Lower lobe of right lung (tissue), 2 donors: Measurements from ENCODE around the gene IFT172. TPM values are rescaled to one million over a fixed set of nuclear protein-coding genes. Genes with fewer than 3 reads are reported as not detected.

ENCODE experiments used
- ATAC-seq, 2 donors: fragments of 200-7000 bp; cut with Tn5 transposase; one replicate each; pipeline ENCODE4 v1.9.1; 2020 to 2022; ENCODE audit warnings: mild to moderate bottlenecking in 2 of 2, moderate library complexity in 2 of 2
- DNase-seq: peaks from one replicate; pipeline ENCODE4 v3.0.0-alpha.2; 2020
- H3K27ac ChIP-seq: fragments of 200-600 bp; one replicate; pipeline ENCODE4 v1.8.0; 2022
- H3K27me3 ChIP-seq: fragments of 200-600 bp; one replicate; pipeline ENCODE4 v1.8.0; 2022; ENCODE audit warnings: low read depth
- H3K36me3 ChIP-seq: fragments of 200-600 bp; one replicate; pipeline ENCODE4 v1.8.0; 2022; ENCODE audit warnings: mild to moderate bottlenecking
- H3K4me1 ChIP-seq: fragments of 200-600 bp; one replicate; pipeline ENCODE4 v1.8.0; 2022
- H3K4me3 ChIP-seq: fragments of 200-600 bp; one replicate; pipeline ENCODE4 v1.8.0; 2022; ENCODE audit warnings: mild to moderate bottlenecking
- H3K9me3 ChIP-seq: fragments of 200-600 bp; one replicate; pipeline ENCODE4 v1.8.0; 2022
- intact Hi-C: fragments of 100-400 bp; cut with DNase I; formaldehyde crosslinking; loops from one replicate; pipeline ENCODE4 v1.11.0; 2022
- total RNA-seq: library from RNA; stranded (reverse); fragmentation: NEBNext Ultra II Directional; extraction: Animal tissue kit (Norgen Biotek cat#: 25700); gene quantifications from one replicate; pipeline ENCODE4 v1.2.1, GENCODE V29; 2021
- TF ChIP-seq, protein P1 (sequence below): fragments of 200-600 bp; IDR thresholded peaks from one replicate; pipeline ENCODE4 v1.8.0; 2022; ENCODE audit warnings: antibody characterized with exemption, mild to moderate bottlenecking
- donor health status: DM: no; HTN: yes; CAD: no; lungs with severe emphysema.

IFT172 gene
- total RNA-seq, 1 donor from 2014 or later, result 38.1 TPM

DNA sequence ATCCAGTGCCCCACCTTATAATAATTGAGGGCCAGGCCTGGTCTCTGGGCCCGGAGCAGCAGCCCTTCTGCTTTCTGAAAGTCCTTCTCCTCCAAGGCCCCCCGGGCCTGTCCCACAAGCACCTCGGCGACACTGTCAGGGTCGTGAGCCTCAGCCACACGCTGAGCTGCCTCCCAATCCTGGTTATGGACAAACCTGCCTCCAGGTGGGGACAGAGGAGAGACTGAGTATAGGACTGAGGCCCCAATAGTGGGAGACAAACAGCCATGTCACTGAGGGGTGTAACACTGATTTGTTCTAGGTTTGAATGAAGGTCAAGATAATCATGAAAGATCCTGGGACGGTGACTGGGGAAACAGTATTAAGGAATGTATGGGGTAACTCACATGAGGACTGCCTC is 35.6 kb downstream of the IFT172 start:
- Histone ChIP-seq H3K36me3 (peaks cover 89% of the 10 kb centered on the region), H3K27ac (no peak overlapping the region), H3K4me1 (no peaks in the 10 kb centered on the region), H3K27me3 (no peaks in the 10 kb centered on the region), H3K9me3 (no peaks in the 10 kb centered on the region), H3K4me3 (no peak overlapping the region)
- DNase-seq, result no peak
- intact Hi-C loops, result no loop called here
- ATAC-seq, result no peak
- TF ChIP-seq, protein P1, sequence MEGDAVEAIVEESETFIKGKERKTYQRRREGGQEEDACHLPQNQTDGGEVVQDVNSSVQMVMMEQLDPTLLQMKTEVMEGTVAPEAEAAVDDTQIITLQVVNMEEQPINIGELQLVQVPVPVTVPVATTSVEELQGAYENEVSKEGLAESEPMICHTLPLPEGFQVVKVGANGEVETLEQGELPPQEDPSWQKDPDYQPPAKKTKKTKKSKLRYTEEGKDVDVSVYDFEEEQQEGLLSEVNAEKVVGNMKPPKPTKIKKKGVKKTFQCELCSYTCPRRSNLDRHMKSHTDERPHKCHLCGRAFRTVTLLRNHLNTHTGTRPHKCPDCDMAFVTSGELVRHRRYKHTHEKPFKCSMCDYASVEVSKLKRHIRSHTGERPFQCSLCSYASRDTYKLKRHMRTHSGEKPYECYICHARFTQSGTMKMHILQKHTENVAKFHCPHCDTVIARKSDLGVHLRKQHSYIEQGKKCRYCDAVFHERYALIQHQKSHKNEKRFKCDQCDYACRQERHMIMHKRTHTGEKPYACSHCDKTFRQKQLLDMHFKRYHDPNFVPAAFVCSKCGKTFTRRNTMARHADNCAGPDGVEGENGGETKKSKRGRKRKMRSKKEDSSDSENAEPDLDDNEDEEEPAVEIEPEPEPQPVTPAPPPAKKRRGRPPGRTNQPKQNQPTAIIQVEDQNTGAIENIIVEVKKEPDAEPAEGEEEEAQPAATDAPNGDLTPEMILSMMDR, result no peak

DNA sequence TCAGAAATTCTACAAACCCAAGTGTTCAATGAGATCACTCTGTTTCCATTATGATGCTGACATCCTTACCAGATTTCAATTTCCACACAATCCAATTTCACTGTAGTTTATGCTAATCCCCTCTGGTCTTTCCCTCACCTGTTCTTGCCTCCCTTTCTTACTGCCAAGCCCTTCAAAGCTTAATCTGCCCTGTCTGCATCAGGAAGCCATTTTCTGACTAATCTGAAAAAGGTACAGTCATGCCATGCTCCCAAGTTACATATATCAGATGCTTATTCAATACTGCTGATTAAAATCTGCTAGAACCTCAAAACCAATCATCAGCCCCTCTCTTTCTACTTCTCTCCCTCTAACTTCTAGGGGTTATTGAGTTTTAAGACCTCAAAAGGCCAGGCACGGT is 38.4 kb downstream of the IFT172 start:
- intact Hi-C loops, result no loop called here
- no peaks in the 10 kb centered on the region for H3K27me3 ChIP-seq
- no peak for ATAC-seq
- no peak overlapping the region for H3K4me3 ChIP-seq
- H3K27ac ChIP-seq, result no peak overlapping the region
- TF ChIP-seq, protein P1, result no peak
- no peaks in the 10 kb centered on the region for H3K9me3 ChIP-seq
- peaks cover 81% of the 10 kb centered on the region for H3K36me3 ChIP-seq
- H3K4me1 ChIP-seq, result no peaks in the 10 kb centered on the region
- DNase-seq, result no peak

DNA sequence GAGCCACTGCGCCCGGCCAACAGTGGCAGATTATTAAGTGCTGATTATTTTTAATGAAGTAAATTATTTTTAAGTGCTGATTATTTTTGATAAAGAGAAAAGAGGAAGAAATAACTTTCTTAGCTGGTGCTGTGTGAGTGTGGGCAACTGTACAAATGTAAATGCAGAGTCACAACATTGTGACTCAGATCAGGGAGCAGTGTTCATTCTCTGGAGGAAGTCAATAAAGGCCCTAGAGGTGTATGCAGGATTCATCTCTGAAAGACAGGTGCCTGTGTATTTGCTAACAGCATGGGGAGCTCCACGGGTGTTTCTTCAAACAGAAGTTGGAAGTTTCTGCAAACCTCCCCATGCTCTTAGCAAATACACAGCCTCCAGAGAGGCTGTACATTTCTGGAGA is 41.2 kb downstream of the IFT172 start:
- DNase-seq (no peak), ATAC-seq (no peak)
- Histone ChIP-seq H3K27ac (no peak overlapping the region), H3K9me3 (no peaks in the 10 kb centered on the region), H3K36me3 (peaks cover 72% of the 10 kb centered on the region), H3K27me3 (no peaks in the 10 kb centered on the region), H3K4me1 (no peaks in the 10 kb centered on the region), H3K4me3 (no peak overlapping the region)
- TF ChIP-seq, protein P1, result no peak
- intact Hi-C loops, result no loop called here

DNA sequence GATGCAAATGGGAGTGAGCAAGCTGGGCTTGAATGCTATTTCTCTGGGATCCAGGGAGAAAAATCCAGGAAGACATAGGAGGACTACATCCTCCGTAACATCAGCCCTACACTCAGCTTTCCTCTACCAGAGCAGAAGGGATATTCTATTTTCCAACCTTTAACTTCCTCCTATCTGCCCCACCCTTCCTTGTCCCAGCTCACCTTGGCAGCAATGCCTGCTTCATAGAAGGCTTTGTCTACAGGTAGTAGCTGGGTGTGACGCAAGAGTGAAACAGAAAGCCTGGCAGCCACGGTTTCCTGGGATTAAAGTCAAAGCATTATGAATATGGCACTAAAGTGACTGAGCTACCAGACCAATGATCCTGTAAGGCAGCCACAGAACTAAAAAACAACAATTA is 43.5 kb downstream of the IFT172 start:
- no peaks in the 10 kb centered on the region for H3K9me3 ChIP-seq
- peaks cover 64% of the 10 kb centered on the region for H3K36me3 ChIP-seq
- TF ChIP-seq, protein P1, result no peak
- H3K4me1 ChIP-seq, result no peaks in the 10 kb centered on the region
- peak overlapping the region; percentile 71 for H3K27ac ChIP-seq
- no peaks in the 10 kb centered on the region for H3K27me3 ChIP-seq
- intact Hi-C loops, result no loop called here
- ATAC-seq (peak; percentile 69 to 72), DNase-seq (peak; percentile 78)
- no peak overlapping the region for H3K4me3 ChIP-seq

DNA sequence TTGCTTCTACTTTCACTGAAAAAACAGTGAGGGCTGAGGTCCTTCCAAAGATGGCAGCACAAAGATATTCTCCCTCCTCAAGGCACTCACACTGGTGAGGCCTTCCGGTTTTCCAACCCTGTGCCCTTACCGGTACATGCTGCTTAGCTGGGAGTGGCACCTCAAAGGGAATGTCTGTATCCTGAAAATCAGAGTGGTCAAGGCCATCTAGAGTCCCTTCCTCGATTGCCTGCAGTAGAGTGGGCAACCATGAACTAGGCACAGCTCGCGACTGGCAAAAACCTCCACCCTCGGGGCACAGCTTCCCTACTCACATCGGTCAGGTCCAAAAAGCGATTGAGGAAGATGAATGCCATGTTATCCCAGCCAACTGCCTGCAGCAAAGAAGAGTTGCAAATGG is 43.9 kb downstream of the IFT172 start:
- TF ChIP-seq, protein P1, result no peak
- H3K27ac ChIP-seq, result peak overlapping the region; percentile 71
- no peak for DNase-seq

DNA sequence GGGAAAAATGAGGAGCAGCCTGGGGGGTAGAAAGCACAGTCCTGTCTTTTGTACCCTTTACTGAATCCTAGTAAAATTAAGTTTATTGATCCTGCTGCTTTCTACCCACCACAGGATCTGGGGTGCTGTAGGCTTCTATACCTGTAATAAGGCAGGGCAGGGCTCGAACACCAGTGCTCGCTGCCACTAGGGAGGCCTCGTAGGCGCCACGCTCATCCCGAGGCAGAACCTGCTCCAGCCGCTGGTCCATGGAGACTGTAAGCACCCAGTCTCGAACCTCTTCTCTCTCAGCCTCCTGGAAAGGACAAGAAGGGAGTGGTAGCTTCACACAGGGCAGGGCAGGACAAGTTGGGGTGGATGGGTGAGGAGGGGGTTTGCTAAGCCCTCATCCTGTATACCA is 44.4 kb downstream of the IFT172 start:
- DNase-seq, result no peak
- Histone ChIP-seq H3K27ac (peak overlapping the region; percentile 71), H3K36me3 (peaks cover 66% of the 10 kb centered on the region), H3K4me1 (no peaks in the 10 kb centered on the region), H3K4me3 (no peak overlapping the region), H3K9me3 (no peaks in the 10 kb centered on the region), H3K27me3 (no peaks in the 10 kb centered on the region)
- no peak for ATAC-seq
- TF ChIP-seq, protein P1, result no peak
- intact Hi-C loops, result no loop called here

More for the DNA sequence above, 43.9 kb downstream of the IFT172 start:
- Histone ChIP-seq H3K9me3 (no peaks in the 10 kb centered on the region), H3K36me3 (peaks cover 64% of the 10 kb centered on the region), H3K27me3 (no peaks in the 10 kb centered on the region), H3K4me1 (no peaks in the 10 kb centered on the region), H3K4me3 (no peak overlapping the region)
- intact Hi-C loops, result no loop called here
- ATAC-seq, result no peak
